ENCODE measurements around the gene SERPINI1.

DNA sequence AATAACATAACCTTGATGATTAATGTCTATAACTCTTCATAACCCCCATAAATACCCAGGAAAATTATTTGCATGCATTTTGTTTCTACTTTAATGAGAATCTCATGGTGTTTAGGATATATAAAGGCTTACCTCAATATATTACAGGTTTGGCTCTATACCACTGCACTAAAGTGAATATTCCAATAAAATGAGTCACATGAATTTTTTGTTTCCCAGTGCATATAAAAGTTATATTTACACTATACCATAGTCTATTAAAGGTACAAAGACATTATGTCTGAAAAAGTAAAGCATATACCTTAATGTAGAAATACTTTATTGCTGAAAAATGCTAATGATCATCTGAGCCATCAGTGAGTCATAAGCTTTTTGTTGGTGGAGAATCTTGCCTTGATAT, 74.7 kb downstream of the SERPINI1 start:
- TF ChIP-seq, protein P1, sequence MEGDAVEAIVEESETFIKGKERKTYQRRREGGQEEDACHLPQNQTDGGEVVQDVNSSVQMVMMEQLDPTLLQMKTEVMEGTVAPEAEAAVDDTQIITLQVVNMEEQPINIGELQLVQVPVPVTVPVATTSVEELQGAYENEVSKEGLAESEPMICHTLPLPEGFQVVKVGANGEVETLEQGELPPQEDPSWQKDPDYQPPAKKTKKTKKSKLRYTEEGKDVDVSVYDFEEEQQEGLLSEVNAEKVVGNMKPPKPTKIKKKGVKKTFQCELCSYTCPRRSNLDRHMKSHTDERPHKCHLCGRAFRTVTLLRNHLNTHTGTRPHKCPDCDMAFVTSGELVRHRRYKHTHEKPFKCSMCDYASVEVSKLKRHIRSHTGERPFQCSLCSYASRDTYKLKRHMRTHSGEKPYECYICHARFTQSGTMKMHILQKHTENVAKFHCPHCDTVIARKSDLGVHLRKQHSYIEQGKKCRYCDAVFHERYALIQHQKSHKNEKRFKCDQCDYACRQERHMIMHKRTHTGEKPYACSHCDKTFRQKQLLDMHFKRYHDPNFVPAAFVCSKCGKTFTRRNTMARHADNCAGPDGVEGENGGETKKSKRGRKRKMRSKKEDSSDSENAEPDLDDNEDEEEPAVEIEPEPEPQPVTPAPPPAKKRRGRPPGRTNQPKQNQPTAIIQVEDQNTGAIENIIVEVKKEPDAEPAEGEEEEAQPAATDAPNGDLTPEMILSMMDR (conservative IDR thresholded peaks at IDR 0.05; ENCODE audit: low read length): no peak
- no peak for TF ChIP-seq EZH2phosphoT487 (IDR thresholded peaks at IDR 0.05; ENCODE audit: borderline replicate concordance)
